Ovary (tissue), 9 donors: Measurements from ENCODE around the gene COL23A1. TPM values are rescaled to one million over a fixed set of nuclear protein-coding genes. Genes with fewer than 3 reads are reported as not detected.

Source experiments
- DNase-seq, 5 donors: peaks; one replicate each; pipeline ENCODE4 v3.0.0-alpha.2; 2019 to 2020
- H3K27ac ChIP-seq, 2 donors: fragments of 200-600 bp; one replicate each; pipeline versions ENCODE4 v1.5.1 to v1.8.0; 2019 to 2022
- H3K27me3 ChIP-seq: fragments of 200-600 bp; one replicate; pipeline ENCODE4 v1.8.0; 2022
- H3K36me3 ChIP-seq: fragments of 200-600 bp; sonication (generic); one replicate; pipeline ENCODE4 v1.5.1; 2019
- H3K4me1 ChIP-seq: one replicate; pipeline ENCODE4 v1.8.1; 2013; ENCODE audit warnings: mild to moderate bottlenecking, moderate library complexity; ENCODE audit not compliant: insufficient read depth
- H3K4me3 ChIP-seq: fragments of 200-600 bp; sonication (generic); one replicate; pipeline ENCODE4 v1.5.1; 2017
- H3K9me3 ChIP-seq, 2 donors: fragments of 200-600 bp in 1 of 2; sonication (generic) in 1 of 2; one replicate each; pipeline versions ENCODE4 v1.5.1 to v1.8.1; 2013 to 2019; ENCODE audit warnings: mild to moderate bottlenecking in 1 of 2, moderate library complexity in 1 of 2
- EP300 ChIP-seq: sonication (generic); formaldehyde crosslinking; IDR thresholded peaks from one replicate; pipeline ENCODE4 v1.6.1; 2017; ENCODE audit warnings: antibody characterized with exemption
- POLR2A ChIP-seq: fragments of 450-650 bp; IDR thresholded peaks from one replicate; pipeline ENCODE4 v1.6.1; 2017; ENCODE audit warnings: antibody characterized with exemption, mild to moderate bottlenecking, moderate library complexity
- WGBS, 3 donors: extraction: QIAGEN DNeasy Blood & Tissue Kit in 1 of 3; methylation state at CpG; one replicate each; pipeline versions ENCODE4 v1.1.5 to v1.1.7; 2013 to 2017; 5-methylcytosine and 5-hydroxymethylcytosine counted together
- intact Hi-C, 4 donors: fragments of 100-400 bp; cut with DNase I; formaldehyde crosslinking; loops; one replicate each; pipeline versions ENCODE4 v1.11.0 to v1.15.1; 2022 to 2023
- polyA plus RNA-seq, 2 donors: library from polyadenylated mRNA; stranded (reverse); fragments of 200-250 nt in 1 of 2; fragments of 350-450 nt in 1 of 2; fragmentation: Illumina TruSeq in 1 of 2; extraction: RNeasy Lipid Tissue Mini Kit (QIAGEN cat#74804) in 1 of 2; gene quantifications; one replicate each; pipeline ENCODE4 v1.2.3, GENCODE V29; 2013 to 2014
- total RNA-seq, 7 donors: library from RNA; depleted of rRNA in 2 of 7; stranded (reverse); fragments of >200 nt in 2 of 7; fragmentation: NEBNext Ultra II Directional in 3 of 7; extraction: Animal tissue kit (Norgen Biotek cat#: 25700) in 3 of 7; gene quantifications; one replicate each; pipeline versions ENCODE4 v1.1.0 to v1.2.4, GENCODE V29; 2016 to 2023
- TF ChIP-seq, protein P1 (sequence below), 3 donors: fragments of 450-650 bp in 2 of 3; fragments of 200-600 bp in 1 of 3; IDR thresholded peaks; one replicate each; pipeline versions ENCODE4 v1.5.1 to v1.8.0; 2016 to 2022; ENCODE audit warnings: antibody characterized with exemption in 3 of 3, mild to moderate bottlenecking in 1 of 3
- donor health status: DM: no; HTN: no; CAD: no; lungs with moderate emphysema.
- donor health status: DM: no; HTN: no; CAD: no.
- donor health status: Bipolar disorder and iron deficiency.
- donor health status: DM: yes; HTN: yes; CAD: no.
- donor health status: DM: no; HTN: no; CAD: no.
- donor health status: DM: yes; HTN: yes; CAD: no.

The COL23A1 gene
- total and polyA plus RNA-seq, 9 donors, result 0.13 to 0.92 (median 0.39) TPM; not detected in 1

DNA sequence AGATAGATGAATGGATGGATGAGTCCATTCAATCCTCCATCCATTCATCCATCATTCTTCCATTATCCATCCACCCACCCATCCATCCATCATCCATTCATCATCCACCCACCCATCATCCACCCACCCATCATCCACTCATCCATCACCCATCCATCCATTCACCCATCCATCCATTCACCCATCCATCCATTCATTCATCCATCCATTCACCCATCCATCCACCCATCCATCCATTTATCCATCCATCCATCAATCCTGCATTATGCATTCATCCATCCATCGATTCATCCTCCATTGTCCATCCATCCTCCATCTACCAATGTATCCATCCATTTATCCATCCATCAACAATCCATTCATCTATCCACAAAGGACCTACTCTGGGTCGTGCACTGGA lies 344.8 kb downstream of the COL23A1 start:
- Histone ChIP-seq H3K36me3 (no peaks in the 10 kb centered on the region), H3K9me3 (no peaks in the 10 kb centered on the region), H3K4me3 (no peak overlapping the region), H3K4me1 (no peaks in the 10 kb centered on the region), H3K27ac (no peak overlapping the region), H3K27me3 (no peaks in the 10 kb centered on the region)
- intact Hi-C loops, result no loop called here
- 81 to 94% (median 83%) methylated on average over 2 of the region's 2 CpGs for WGBS, 3 donors
- DNase-seq, result no peak
- TF ChIP-seq, protein P1, sequence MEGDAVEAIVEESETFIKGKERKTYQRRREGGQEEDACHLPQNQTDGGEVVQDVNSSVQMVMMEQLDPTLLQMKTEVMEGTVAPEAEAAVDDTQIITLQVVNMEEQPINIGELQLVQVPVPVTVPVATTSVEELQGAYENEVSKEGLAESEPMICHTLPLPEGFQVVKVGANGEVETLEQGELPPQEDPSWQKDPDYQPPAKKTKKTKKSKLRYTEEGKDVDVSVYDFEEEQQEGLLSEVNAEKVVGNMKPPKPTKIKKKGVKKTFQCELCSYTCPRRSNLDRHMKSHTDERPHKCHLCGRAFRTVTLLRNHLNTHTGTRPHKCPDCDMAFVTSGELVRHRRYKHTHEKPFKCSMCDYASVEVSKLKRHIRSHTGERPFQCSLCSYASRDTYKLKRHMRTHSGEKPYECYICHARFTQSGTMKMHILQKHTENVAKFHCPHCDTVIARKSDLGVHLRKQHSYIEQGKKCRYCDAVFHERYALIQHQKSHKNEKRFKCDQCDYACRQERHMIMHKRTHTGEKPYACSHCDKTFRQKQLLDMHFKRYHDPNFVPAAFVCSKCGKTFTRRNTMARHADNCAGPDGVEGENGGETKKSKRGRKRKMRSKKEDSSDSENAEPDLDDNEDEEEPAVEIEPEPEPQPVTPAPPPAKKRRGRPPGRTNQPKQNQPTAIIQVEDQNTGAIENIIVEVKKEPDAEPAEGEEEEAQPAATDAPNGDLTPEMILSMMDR (IDR thresholded peaks at IDR 0.05), result no peak
- TF ChIP-seq POLR2A, result no peak
- TF ChIP-seq EP300, result no peak

DNA sequence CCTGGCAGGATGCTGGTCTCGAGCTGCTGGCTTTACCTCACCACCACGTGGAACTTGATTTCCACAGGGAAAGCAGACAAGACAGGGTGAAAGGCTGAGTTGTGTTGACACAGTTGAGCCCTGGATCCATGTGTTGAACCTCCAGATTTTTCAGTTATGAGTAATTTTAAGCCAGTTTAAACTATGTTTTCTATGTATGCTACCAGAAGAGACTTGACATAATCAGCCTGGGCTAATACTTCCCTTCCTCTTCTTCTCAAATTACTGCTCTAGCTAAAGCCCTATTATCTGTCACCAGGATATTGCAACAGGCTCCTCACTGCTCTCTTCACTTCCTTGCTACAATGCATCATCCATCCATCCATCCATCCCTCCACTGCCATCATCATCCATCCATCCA lies 345.6 kb downstream of the COL23A1 start:
- intact Hi-C loops, result no loop called here
- H3K4me3 ChIP-seq, result no peak overlapping the region
- WGBS, 3 donors, result 77 to 93% (median 86%) methylated on average over 2 of the region's 2 CpGs

DNA sequence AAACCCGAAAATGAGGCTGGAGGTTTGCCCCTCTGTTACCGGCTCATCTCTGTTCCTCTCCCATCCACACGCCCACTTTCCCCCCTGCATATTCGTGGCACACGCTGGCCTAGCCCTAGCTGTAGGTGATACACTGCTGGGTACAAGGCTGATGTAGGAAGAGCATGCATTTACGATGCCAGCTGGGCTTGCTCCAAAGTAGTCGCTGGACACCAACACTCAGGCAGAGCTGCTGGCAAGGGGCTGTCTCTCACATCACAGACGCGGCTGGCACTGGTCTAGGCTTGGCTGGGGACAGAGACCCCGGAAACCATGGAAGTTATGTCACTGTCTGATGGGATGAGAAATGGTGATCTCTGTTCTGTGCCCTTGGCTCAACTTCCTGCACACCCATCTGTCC lies 347.8 kb downstream of the COL23A1 start:
- WGBS, 3 donors, result 76 to 82% (median 81%) methylated on average over 10 of the region's 10 CpGs
- TF ChIP-seq, protein P1 (IDR thresholded peaks at IDR 0.05), result no peak
- TF ChIP-seq POLR2A, result no peak
- no peak for TF ChIP-seq EP300
- H3K27me3 ChIP-seq, result no peaks in the 10 kb centered on the region
- H3K4me3 ChIP-seq, result no peak overlapping the region
- H3K36me3 ChIP-seq, result no peaks in the 10 kb centered on the region
- no peaks in the 10 kb centered on the region for H3K4me1 ChIP-seq
- DNase-seq, result no peak
- intact Hi-C loops, result no loop called here
- H3K9me3 ChIP-seq, result no peaks in the 10 kb centered on the region
- no peak overlapping the region for H3K27ac ChIP-seq

More for the DNA sequence above, 345.6 kb downstream of the COL23A1 start:
- TF ChIP-seq, protein P1 (IDR thresholded peaks at IDR 0.05), result no peak
- TF ChIP-seq POLR2A (no peak), EP300 (no peak)
- no peaks in the 10 kb centered on the region for H3K4me1 ChIP-seq
- H3K36me3 ChIP-seq, result no peaks in the 10 kb centered on the region
- no peaks in the 10 kb centered on the region for H3K9me3 ChIP-seq
- H3K27me3 ChIP-seq, result no peaks in the 10 kb centered on the region
- no peak for DNase-seq
- no peak overlapping the region for H3K27ac ChIP-seq

DNA sequence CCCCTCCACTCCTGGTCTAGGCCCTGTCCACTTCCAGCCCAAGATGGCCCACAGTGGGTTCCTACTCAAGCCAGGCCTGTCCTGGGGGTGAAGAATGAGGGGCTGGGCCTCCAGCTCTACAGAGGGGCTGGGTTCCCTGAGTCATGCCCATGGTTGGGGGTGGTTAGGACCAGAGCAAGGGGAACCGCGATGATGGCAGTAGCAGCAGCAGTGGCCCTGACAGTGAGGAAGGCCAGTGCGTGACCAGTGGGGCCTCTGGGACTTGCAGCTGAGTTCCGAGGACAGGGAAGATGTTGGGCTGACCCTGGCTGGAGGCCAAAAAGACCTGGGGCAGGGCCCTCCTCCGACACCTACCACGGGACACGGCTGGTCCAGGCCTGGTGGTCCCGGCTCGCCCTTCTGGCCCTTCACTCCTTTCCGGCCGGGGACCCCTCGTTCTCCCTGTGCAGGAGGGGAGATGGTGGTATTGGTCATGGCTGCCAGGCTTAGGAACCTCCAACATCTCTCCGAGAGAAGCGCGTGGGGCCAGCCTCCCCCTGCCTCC lies 348.4 kb downstream of the COL23A1 start:
- Histone ChIP-seq H3K27me3 (no peaks in the 10 kb centered on the region), H3K4me3 (no peak overlapping the region), H3K4me1 (no peaks in the 10 kb centered on the region), H3K27ac (no peak overlapping the region), H3K36me3 (no peaks in the 10 kb centered on the region), H3K9me3 (no peaks in the 10 kb centered on the region)
- intact Hi-C loops, result no loop called here
- 74 to 84% (median 75%) methylated on average over 14 to 15 of the region's 15 CpGs for WGBS, 3 donors
- TF ChIP-seq POLR2A (no peak), EP300 (no peak)
- TF ChIP-seq, protein P1 (IDR thresholded peaks at IDR 0.05), result no peak
- no peak for DNase-seq
